Mesenchymal stem cell (in vitro differentiated cells and primary cell): Measurements from ENCODE around the gene ZMYND11.

Experiments used
- DNase-seq: peaks from one replicate; pipeline ENCODE4 v3.0.0-alpha.2; 2013
- H2AFZ ChIP-seq: one replicate; pipeline ENCODE4 v1.6.1; 2013; ENCODE audit warnings: low read depth, mild to moderate bottlenecking, control low read depth, inconsistent platforms, low read length, moderate library complexity
- H2AK5ac ChIP-seq: 2 replicates; pipeline ENCODE4 v1.6.1; 2013; ENCODE audit warnings: low read length, moderate library complexity, mild to moderate bottlenecking, inconsistent platforms; ENCODE audit not compliant: severe bottlenecking
- H2BK120ac ChIP-seq: one replicate; pipeline ENCODE4 v1.6.1; 2013; ENCODE audit warnings: low read depth, mild to moderate bottlenecking, inconsistent platforms, low read length, moderate library complexity
- H2BK12ac ChIP-seq, 2 experiments: one replicate each; pipeline ENCODE4 v1.6.1; 2013; ENCODE audit warnings: inconsistent platforms in 2 of 2, low read length in 2 of 2, mild to moderate bottlenecking in 2 of 2, moderate library complexity in 2 of 2, control low read depth in 1 of 2
- H2BK15ac ChIP-seq: one replicate; pipeline ENCODE4 v1.6.1; 2013; ENCODE audit warnings: mild to moderate bottlenecking, low read depth, inconsistent platforms; ENCODE audit not compliant: poor library complexity, severe bottlenecking
- H2BK5ac ChIP-seq: 2 replicates; pipeline ENCODE4 v1.6.1; 2013; ENCODE audit warnings: low read depth, mild to moderate bottlenecking, low read length, control low read depth, inconsistent platforms; ENCODE audit not compliant: poor library complexity, severe bottlenecking
- H3K14ac ChIP-seq, 2 experiments: one replicate each; pipeline ENCODE4 v1.6.1; 2013; ENCODE audit warnings: inconsistent platforms in 2 of 2, low read length in 2 of 2, control low read depth in 1 of 2, mild to moderate bottlenecking in 1 of 2, moderate library complexity in 1 of 2
- H3K18ac ChIP-seq, 2 experiments: one replicate each; pipeline ENCODE4 v1.6.1; 2013; ENCODE audit warnings: inconsistent platforms in 2 of 2, low read length in 2 of 2, control low read depth in 1 of 2, low read depth in 1 of 2, mild to moderate bottlenecking in 1 of 2
- H3K23ac ChIP-seq, 2 experiments: one replicate each; pipeline ENCODE4 v1.6.1; 2013; ENCODE audit warnings: inconsistent platforms in 2 of 2, low read length in 2 of 2, mild to moderate bottlenecking in 2 of 2, moderate library complexity in 2 of 2, control low read depth in 1 of 2
- H3K27ac ChIP-seq: 2 replicates; pipeline ENCODE4 v1.5.1; 2013; ENCODE audit warnings: mild to moderate bottlenecking, moderate library complexity, low read length, control low read depth, inconsistent platforms; ENCODE audit not compliant: poor library complexity, severe bottlenecking
- H3K27me3 ChIP-seq, 2 experiments: 2 replicates each; pipeline versions ENCODE4 v1.6.1 to v1.7.0; 2013; ENCODE audit warnings: low read length in 2 of 2, mild to moderate bottlenecking in 2 of 2, moderate library complexity in 2 of 2, control low read depth in 1 of 2, inconsistent platforms in 1 of 2; ENCODE audit not compliant: control insufficient read depth in 1 of 2, insufficient read depth in 1 of 2
- H3K36me3 ChIP-seq, 2 experiments: 2 replicates each; pipeline versions ENCODE4 v1.6.1 to v1.7.0; 2013; ENCODE audit warnings: low read length in 2 of 2, control low read depth in 1 of 2, inconsistent platforms in 1 of 2, low read depth in 1 of 2, mild to moderate bottlenecking in 1 of 2; ENCODE audit not compliant: insufficient read depth in 2 of 2, control insufficient read depth in 1 of 2
- H3K4ac ChIP-seq, 2 experiments: one replicate each; pipeline ENCODE4 v1.6.1; 2013; ENCODE audit warnings: inconsistent platforms in 2 of 2, low read length in 2 of 2, mild to moderate bottlenecking in 2 of 2, moderate library complexity in 2 of 2, control low read depth in 1 of 2, low read depth in 1 of 2
- H3K4me1 ChIP-seq: 2 replicates; pipeline ENCODE4 v1.6.1; 2013; ENCODE audit warnings: low read depth, low read length, control low read depth; ENCODE audit not compliant: control insufficient read depth, insufficient read depth
- H3K4me2 ChIP-seq: 2 replicates; pipeline ENCODE4 v1.6.1; 2013; ENCODE audit warnings: low read length, mild to moderate bottlenecking, inconsistent platforms; ENCODE audit not compliant: poor library complexity, severe bottlenecking
- H3K4me3 ChIP-seq, 2 experiments: 2 replicates each; pipeline versions ENCODE4 v1.5.1 to v1.7.0; 2013; ENCODE audit warnings: low read length in 2 of 2, mild to moderate bottlenecking in 2 of 2, control low read depth in 1 of 2, low read depth in 1 of 2; ENCODE audit not compliant: insufficient read depth in 1 of 2
- H3K79me1 ChIP-seq: replicated peaks from 2 replicates; pipeline ENCODE4 v1.6.1; 2013; ENCODE audit warnings: mild to moderate bottlenecking, control low read depth, low read length, inconsistent platforms; ENCODE audit not compliant: poor library complexity, severe bottlenecking
- H3K9ac ChIP-seq: 2 replicates; pipeline ENCODE4 v1.7.0; 2013; ENCODE audit warnings: mild to moderate bottlenecking, low read length, moderate library complexity
- H3K9me3 ChIP-seq: 2 replicates; pipeline ENCODE4 v1.7.0; 2013; ENCODE audit warnings: mild to moderate bottlenecking, low read length; ENCODE audit not compliant: control insufficient read depth
- H4K8ac ChIP-seq: one replicate; pipeline ENCODE4 v1.6.1; 2013; ENCODE audit warnings: inconsistent platforms, mild to moderate bottlenecking, low read length, moderate library complexity
- H4K91ac ChIP-seq: one replicate; pipeline ENCODE4 v1.6.1; 2013; ENCODE audit warnings: mild to moderate bottlenecking, low read length, inconsistent platforms
- WGBS: methylation state at CpG from one replicate; pipeline ENCODE4 v1.1.7; 2013; ENCODE audit warnings: mixed read lengths; 5-methylcytosine and 5-hydroxymethylcytosine counted together

The ZMYND11 gene

DNA sequence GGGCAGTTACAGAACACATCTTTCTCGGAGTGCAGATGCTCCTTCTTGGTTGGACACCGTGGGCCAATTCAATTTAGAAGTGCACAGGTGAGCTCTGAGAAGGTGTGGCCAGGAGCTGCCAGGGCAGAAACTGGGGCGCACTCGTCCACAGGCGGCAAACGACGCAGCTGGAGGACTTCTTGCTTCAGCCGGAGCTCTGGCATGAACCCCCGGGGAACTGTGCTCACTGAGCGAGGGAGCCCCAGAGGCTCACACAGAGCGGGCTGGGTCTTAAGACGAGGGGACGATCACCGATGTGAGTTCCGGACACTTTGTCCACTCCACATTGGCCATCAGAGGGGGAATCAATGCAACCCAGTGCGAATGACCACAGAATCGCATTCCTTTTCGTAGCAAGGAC, 140.4 kb downstream of the ZMYND11 start:
- WGBS, result 96% methylated on average over 18 of the region's 18 CpGs
- no peak overlapping the region for H3K4ac ChIP-seq
- no peak overlapping the region for H4K8ac ChIP-seq
- H4K91ac ChIP-seq, result no peak overlapping the region
- H3K9ac ChIP-seq, result no peak overlapping the region
- H2BK120ac ChIP-seq, result no peak overlapping the region
- no peak for DNase-seq
- no peak overlapping the region for H3K4me2 ChIP-seq
- H3K27ac ChIP-seq, result no peak overlapping the region
- H3K4me3 ChIP-seq, result no peak overlapping the region
- no peak overlapping the region for H2BK12ac ChIP-seq
- H3K27me3 ChIP-seq, result no peaks in the 10 kb centered on the region
- no peak overlapping the region for H3K23ac ChIP-seq
- peaks cover 15% of the 10 kb centered on the region for H3K4me1 ChIP-seq
- H2AK5ac ChIP-seq, result no peak overlapping the region
- H2BK5ac ChIP-seq, result no peak overlapping the region
- H3K9me3 ChIP-seq, result no peaks in the 10 kb centered on the region
- no peak overlapping the region for H2BK15ac ChIP-seq
- H3K79me1 ChIP-seq, result peaks cover 9% of the 10 kb centered on the region
- H3K14ac ChIP-seq, result no peak overlapping the region
- H3K36me3 ChIP-seq, result peaks cover 57 to 66% of the 10 kb centered on the region in 2 experiments
- no peak overlapping the region for H3K18ac ChIP-seq
- no peak overlapping the region for H2AFZ ChIP-seq

GRCh38 chr10:277963-278362, 142.7 kb downstream of the ZMYND11 start:
- Histone ChIP-seq H3K4me2 (no peak overlapping the region), H3K4ac (no peak overlapping the region), H2AFZ (no peak overlapping the region), H3K18ac (no peak overlapping the region), H4K91ac (no peak overlapping the region), H3K27me3 (no peaks in the 10 kb centered on the region), H3K79me1 (peaks cover 9% of the 10 kb centered on the region), H4K8ac (no peak overlapping the region), H2BK15ac (no peak overlapping the region), H3K4me3 (no peak overlapping the region), H3K9ac (no peak overlapping the region), H2BK120ac (no peak overlapping the region), H3K4me1 (peaks cover 13% of the 10 kb centered on the region), H2AK5ac (no peak overlapping the region), H3K9me3 (no peaks in the 10 kb centered on the region), H3K27ac (no peak overlapping the region), H3K14ac (no peak overlapping the region), H2BK5ac (no peak overlapping the region), H3K36me3 (peaks cover 58 to 84% of the 10 kb centered on the region in 2 experiments), H3K23ac (no peak overlapping the region), H2BK12ac (no peak overlapping the region)
- DNase-seq, result no peak
- 98% methylated on average over 19 of the region's 19 CpGs for WGBS

DNA sequence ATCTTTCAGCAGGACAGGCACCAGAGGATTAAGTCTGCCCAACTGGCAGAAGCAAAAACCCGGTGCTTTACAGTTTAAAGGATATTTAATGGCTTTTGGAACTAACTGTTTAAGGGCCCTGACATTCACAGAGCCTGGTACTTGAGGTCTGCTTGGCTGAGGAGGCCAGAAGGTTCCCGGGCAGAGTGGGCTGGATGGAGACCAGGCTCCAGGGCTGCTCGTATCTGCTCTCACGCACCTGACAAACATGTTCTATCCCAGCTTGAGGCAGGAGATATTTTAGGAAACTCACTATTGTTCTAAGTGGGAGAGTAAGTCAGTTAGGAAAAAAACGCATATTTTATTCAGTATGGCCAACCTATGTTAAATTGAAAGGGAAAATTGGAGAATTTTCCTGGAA, 143.5 kb downstream of the ZMYND11 start:
- Histone ChIP-seq H3K18ac (no peak overlapping the region), H3K9ac (no peak overlapping the region), H2AK5ac (no peak overlapping the region), H4K8ac (no peak overlapping the region), H3K4me3 (no peak overlapping the region), H3K27me3 (no peaks in the 10 kb centered on the region), H4K91ac (no peak overlapping the region), H3K4me1 (peaks cover 13% of the 10 kb centered on the region), H2BK15ac (no peak overlapping the region), H2AFZ (no peak overlapping the region), H3K14ac (no peak overlapping the region), H3K4ac (no peak overlapping the region), H3K4me2 (no peak overlapping the region), H2BK5ac (no peak overlapping the region), H3K27ac (no peak overlapping the region), H3K79me1 (peaks cover 9% of the 10 kb centered on the region), H3K36me3 (peaks cover 57 to 87% of the 10 kb centered on the region in 2 experiments), H3K23ac (no peak overlapping the region), H3K9me3 (no peaks in the 10 kb centered on the region), H2BK12ac (no peak overlapping the region), H2BK120ac (no peak overlapping the region)
- DNase-seq, result no peak
- WGBS, result 97% methylated on average over 5 of the region's 5 CpGs

- H2AFZ ChIP-seq, result no peak overlapping the region
- DNase-seq, result no peak
- no peaks in the 10 kb centered on the region for H3K27me3 ChIP-seq
- no peaks in the 10 kb centered on the region for H3K9me3 ChIP-seq
- no peak overlapping the region for H3K27ac ChIP-seq
- H2BK5ac ChIP-seq, result no peak overlapping the region
- no peak overlapping the region for H3K9ac ChIP-seq
- H3K4me2 ChIP-seq, result no peak overlapping the region
- WGBS, result 95% methylated on average over 9 of the region's 9 CpGs
- no peak overlapping the region for H3K4ac ChIP-seq
- H2BK120ac ChIP-seq, result no peak overlapping the region
- H2BK15ac ChIP-seq, result no peak overlapping the region
- H2AK5ac ChIP-seq, result no peak overlapping the region
- no peak overlapping the region for H2BK12ac ChIP-seq
- no peak overlapping the region for H3K23ac ChIP-seq
- H3K18ac ChIP-seq, result no peak overlapping the region
- no peak overlapping the region for H4K8ac ChIP-seq
- peaks cover 10% of the 10 kb centered on the region for H3K79me1 ChIP-seq
- no peak overlapping the region for H4K91ac ChIP-seq
- H3K14ac ChIP-seq, result no peak overlapping the region
- peaks cover 62 to 92% of the 10 kb centered on the region in 2 experiments for H3K36me3 ChIP-seq
- peaks cover 13% of the 10 kb centered on the region for H3K4me1 ChIP-seq
- H3K4me3 ChIP-seq, result no peak overlapping the region
These were observed 144.0 kb downstream of the ZMYND11 start for GRCh38 chr10:279232-279631.
